ENCODE results near the gene C1orf52. TPM values are rescaled to one million over a fixed set of nuclear protein-coding genes. Genes with fewer than 3 reads are reported as not detected.

The C1orf52 gene
- total RNA-seq, 2 experiments from 2014 or later: 35.6 to 37.4 TPM

- Histone ChIP-seq H4K20me1 (ENCODE audit: insufficient read depth, low read length) (no peaks in the 10 kb centered on the region), H3K36me3 (ENCODE audit: insufficient read depth, low read length) (no peaks in the 10 kb centered on the region), H3K27ac (ENCODE audit: low read depth, low read length, poor library complexity, severe bottlenecking) (no peak overlapping the region), H3K4me2 (ENCODE audit: low read length) (no peak overlapping the region), H3K4me3 (ENCODE audit: low read depth, low read length, poor library complexity, severe bottlenecking) (no peak overlapping the region), H3K4me1 (ENCODE audit: insufficient read depth, low read length, poor library complexity, severe bottlenecking) (peaks cover 3% of the 10 kb centered on the region), H3K79me2 (ENCODE audit: insufficient read depth, low read depth, low read length) (no peaks in the 10 kb centered on the region), H2AFZ (ENCODE audit: low read length) (no peak overlapping the region), H3K9me3 (ENCODE audit: low read length) (no peaks in the 10 kb centered on the region), H3K9me2 (ENCODE audit: insufficient read depth, low read length) (no peaks in the 10 kb centered on the region)
- no peak for TF ChIP-seq EZH2phosphoT487 (IDR thresholded peaks at IDR 0.05; ENCODE audit: borderline replicate concordance, low read depth, low read length)
- TF ChIP-seq CTCF (conservative IDR thresholded peaks at IDR 0.05; ENCODE audit: low read length): no peak
- no TSS peak for BruUV-seq (replicated peaks)
- POLR2A ChIA-PET: interaction anchor here (0.6 kb wide), 1 partner anchor 10 kb away, joined by 3 read pairs; no protein-coding TSS in a partner anchor
- intact Hi-C loops (cut with micrococcal nuclease; ENCODE audit: unreplicated experiment): loop anchor here (10.0 kb wide), 1 partner anchor 401 kb away; the partner anchor contains the start of gene ZNHIT6
- no peak for DNase-seq (ENCODE audit: low spot score)
- CTCF ChIA-PET (ENCODE audit: unreplicated experiment): no interaction called here
These were observed 44.1 kb upstream of the C1orf52 start for GRCh38 chr1:85303440-85304162.

GRCh38 chr1:85300140-85300539 lies 40.7 kb upstream of the C1orf52 start:
- TF ChIP-seq CTCF (conservative IDR thresholded peaks at IDR 0.05; ENCODE audit: low read length) (no peak), EZH2phosphoT487 (IDR thresholded peaks at IDR 0.05; ENCODE audit: borderline replicate concordance, low read depth, low read length) (no peak)
- Histone ChIP-seq H3K4me3 (ENCODE audit: low read depth, low read length, poor library complexity, severe bottlenecking) (no peak overlapping the region), H3K4me1 (ENCODE audit: insufficient read depth, low read length, poor library complexity, severe bottlenecking) (no peaks in the 10 kb centered on the region), H3K79me2 (ENCODE audit: insufficient read depth, low read depth, low read length) (no peaks in the 10 kb centered on the region), H3K4me2 (ENCODE audit: low read length) (no peak overlapping the region), H3K9me3 (ENCODE audit: low read length) (no peaks in the 10 kb centered on the region), H3K27ac (ENCODE audit: low read depth, low read length, poor library complexity, severe bottlenecking) (no peak overlapping the region), H4K20me1 (ENCODE audit: insufficient read depth, low read length) (no peaks in the 10 kb centered on the region), H3K36me3 (ENCODE audit: insufficient read depth, low read length) (no peaks in the 10 kb centered on the region), H3K9me2 (ENCODE audit: insufficient read depth, low read length) (no peaks in the 10 kb centered on the region), H2AFZ (ENCODE audit: low read length) (no peak overlapping the region)
- ChIA-PET CTCF (ENCODE audit: unreplicated experiment) (no interaction called here), POLR2A (no interaction called here)
- no TSS peak for BruUV-seq (replicated peaks)
- no peak for DNase-seq (ENCODE audit: low spot score)
- intact Hi-C loops (cut with micrococcal nuclease; ENCODE audit: unreplicated experiment): loop anchor here (10.0 kb wide), 1 partner anchor 405 kb away; the partner anchor contains the start of gene ZNHIT6
